ENCODE measurements around the gene LFNG. TPM values are rescaled to one million over a fixed set of nuclear protein-coding genes. Genes with fewer than 3 reads are reported as not detected.
A peak's percentile ranks its signal among the peaks of the same experiment; 100 is the strongest.

LFNG gene
- total and polyA plus RNA-seq, 2 of the 13 experiments (the other 11 are each of a cell fraction or from before 2014, with no cell fraction given), result 0.44 to 1.5 TPM

GRCh38 chr7:2558629-2559282, 39.2 kb downstream of the LFNG start, which contains the start of gene IQCE (continued):
- TF ChIP-seq CBX2 (IDR thresholded peaks at IDR 0.05; ENCODE audit: low read depth, low read length), result no peak
- TF ChIP-seq CBX2 (CRISPR knock-in tag; IDR thresholded peaks at IDR 0.05; ENCODE audit: low read depth), result no peak
- TF ChIP-seq, protein P1, sequence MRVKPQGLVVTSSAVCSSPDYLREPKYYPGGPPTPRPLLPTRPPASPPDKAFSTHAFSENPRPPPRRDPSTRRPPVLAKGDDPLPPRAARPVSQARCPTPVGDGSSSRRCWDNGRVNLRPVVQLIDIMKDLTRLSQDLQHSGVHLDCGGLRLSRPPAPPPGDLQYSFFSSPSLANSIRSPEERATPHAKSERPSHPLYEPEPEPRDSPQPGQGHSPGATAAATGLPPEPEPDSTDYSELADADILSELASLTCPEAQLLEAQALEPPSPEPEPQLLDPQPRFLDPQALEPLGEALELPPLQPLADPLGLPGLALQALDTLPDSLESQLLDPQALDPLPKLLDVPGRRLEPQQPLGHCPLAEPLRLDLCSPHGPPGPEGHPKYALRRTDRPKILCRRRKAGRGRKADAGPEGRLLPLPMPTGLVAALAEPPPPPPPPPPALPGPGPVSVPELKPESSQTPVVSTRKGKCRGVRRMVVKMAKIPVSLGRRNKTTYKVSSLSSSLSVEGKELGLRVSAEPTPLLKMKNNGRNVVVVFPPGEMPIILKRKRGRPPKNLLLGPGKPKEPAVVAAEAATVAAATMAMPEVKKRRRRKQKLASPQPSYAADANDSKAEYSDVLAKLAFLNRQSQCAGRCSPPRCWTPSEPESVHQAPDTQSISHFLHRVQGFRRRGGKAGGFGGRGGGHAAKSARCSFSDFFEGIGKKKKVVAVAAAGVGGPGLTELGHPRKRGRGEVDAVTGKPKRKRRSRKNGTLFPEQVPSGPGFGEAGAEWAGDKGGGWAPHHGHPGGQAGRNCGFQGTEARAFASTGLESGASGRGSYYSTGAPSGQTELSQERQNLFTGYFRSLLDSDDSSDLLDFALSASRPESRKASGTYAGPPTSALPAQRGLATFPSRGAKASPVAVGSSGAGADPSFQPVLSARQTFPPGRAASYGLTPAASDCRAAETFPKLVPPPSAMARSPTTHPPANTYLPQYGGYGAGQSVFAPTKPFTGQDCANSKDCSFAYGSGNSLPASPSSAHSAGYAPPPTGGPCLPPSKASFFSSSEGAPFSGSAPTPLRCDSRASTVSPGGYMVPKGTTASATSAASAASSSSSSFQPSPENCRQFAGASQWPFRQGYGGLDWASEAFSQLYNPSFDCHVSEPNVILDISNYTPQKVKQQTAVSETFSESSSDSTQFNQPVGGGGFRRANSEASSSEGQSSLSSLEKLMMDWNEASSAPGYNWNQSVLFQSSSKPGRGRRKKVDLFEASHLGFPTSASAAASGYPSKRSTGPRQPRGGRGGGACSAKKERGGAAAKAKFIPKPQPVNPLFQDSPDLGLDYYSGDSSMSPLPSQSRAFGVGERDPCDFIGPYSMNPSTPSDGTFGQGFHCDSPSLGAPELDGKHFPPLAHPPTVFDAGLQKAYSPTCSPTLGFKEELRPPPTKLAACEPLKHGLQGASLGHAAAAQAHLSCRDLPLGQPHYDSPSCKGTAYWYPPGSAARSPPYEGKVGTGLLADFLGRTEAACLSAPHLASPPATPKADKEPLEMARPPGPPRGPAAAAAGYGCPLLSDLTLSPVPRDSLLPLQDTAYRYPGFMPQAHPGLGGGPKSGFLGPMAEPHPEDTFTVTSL (CRISPR knock-in tag; IDR thresholded peaks at IDR 0.05; ENCODE audit: borderline replicate concordance), result no peak
- TF ChIP-seq PREB (CRISPR knock-in tag; IDR thresholded peaks at IDR 0.05), result no peak
- TF ChIP-seq ZNF317 (CRISPR knock-in tag; IDR thresholded peaks at IDR 0.05), result no peak
- TF ChIP-seq MYNN (CRISPR knock-in tag; IDR thresholded peaks at IDR 0.05; ENCODE audit: low read depth), result no peak
- no peak for TF ChIP-seq FOSL1 (CRISPR knock-in tag; IDR thresholded peaks at IDR 0.05; ENCODE audit: borderline replicate concordance)
- TF ChIP-seq KDM5A (IDR thresholded peaks at IDR 0.05; ENCODE audit: borderline replicate concordance, low read length), result 0 out of 2 replicates have a peak, but pooled peaks have one; percentile 19
- TF ChIP-seq ZNF441 (CRISPR knock-in tag; IDR thresholded peaks at IDR 0.05; ENCODE audit: borderline replicate concordance), result peak; percentile 87
- TF ChIP-seq YEATS4 (CRISPR knock-in tag; IDR thresholded peaks at IDR 0.05; ENCODE audit: borderline replicate concordance), result no peak
- TF ChIP-seq, protein P2, sequence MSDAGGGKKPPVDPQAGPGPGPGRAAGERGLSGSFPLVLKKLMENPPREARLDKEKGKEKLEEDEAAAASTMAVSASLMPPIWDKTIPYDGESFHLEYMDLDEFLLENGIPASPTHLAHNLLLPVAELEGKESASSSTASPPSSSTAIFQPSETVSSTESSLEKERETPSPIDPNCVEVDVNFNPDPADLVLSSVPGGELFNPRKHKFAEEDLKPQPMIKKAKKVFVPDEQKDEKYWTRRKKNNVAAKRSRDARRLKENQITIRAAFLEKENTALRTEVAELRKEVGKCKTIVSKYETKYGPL (CRISPR knock-in tag; IDR thresholded peaks at IDR 0.05), result no peak
- peak; percentile 78; the same call in 1 of the 2 replicates for TF ChIP-seq ZMAT3 (CRISPR knock-in tag; conservative IDR thresholded peaks at IDR 0.05)
- TF ChIP-seq, protein P3, sequence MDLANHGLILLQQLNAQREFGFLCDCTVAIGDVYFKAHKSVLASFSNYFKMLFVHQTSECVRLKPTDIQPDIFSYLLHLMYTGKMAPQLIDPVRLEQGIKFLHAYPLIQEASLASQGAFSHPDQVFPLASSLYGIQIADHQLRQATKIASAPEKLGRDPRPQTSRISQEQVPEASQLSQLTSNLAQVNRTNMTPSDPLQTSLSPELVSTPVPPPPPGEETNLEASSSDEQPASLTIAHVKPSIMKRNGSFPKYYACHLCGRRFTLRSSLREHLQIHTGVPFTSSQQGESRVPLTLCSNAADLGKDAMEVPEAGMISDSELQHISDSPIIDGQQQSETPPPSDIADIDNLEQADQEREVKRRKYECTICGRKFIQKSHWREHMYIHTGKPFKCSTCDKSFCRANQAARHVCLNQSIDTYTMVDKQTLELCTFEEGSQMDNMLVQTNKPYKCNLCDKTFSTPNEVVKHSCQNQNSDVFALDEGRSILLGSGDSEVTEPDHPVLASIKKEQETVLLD (CRISPR knock-in tag; IDR thresholded peaks at IDR 0.05; ENCODE audit: low read depth), result 0 out of 2 replicates have a peak, but pooled peaks have one; percentile 43
- TF ChIP-seq ZNF232 (CRISPR knock-in tag; IDR thresholded peaks at IDR 0.05; ENCODE audit: borderline replicate concordance), result no peak
- TF ChIP-seq E2F2 (CRISPR knock-in tag; IDR thresholded peaks at IDR 0.05; ENCODE audit: borderline replicate concordance), result no peak
- 0 out of 2 replicates have a peak, but pooled peaks have one; percentile 50 for TF ChIP-seq SP5 (CRISPR knock-in tag; IDR thresholded peaks at IDR 0.05; ENCODE audit: borderline replicate concordance, low read depth)
- no peak for TF ChIP-seq HMGA1 (CRISPR knock-in tag; conservative IDR thresholded peaks at IDR 0.05)
- no peak for TF ChIP-seq ZNF772 (CRISPR knock-in tag; IDR thresholded peaks at IDR 0.05)
- peak; percentile 92 for TF ChIP-seq NR2C2 (CRISPR knock-in tag; IDR thresholded peaks at IDR 0.05; ENCODE audit: borderline replicate concordance)
- no peak for TF ChIP-seq PAWR (CRISPR knock-in tag; IDR thresholded peaks at IDR 0.05; ENCODE audit: borderline replicate concordance)

Data from HepG2 (cell line).